HG03139 (cell line): ENCODE results near the gene BAG3.
"Not testable (repeated sequence)": the region's sequence is repeated elsewhere in the genome, so short reads cannot be mapped to it uniquely, and the experiment has no call there.

Experiments
- ATAC-seq: cut with Tn5 transposase; IDR thresholded peaks from one replicate; pipeline ENCODE4 v1.9.1; 2021; ENCODE audit not compliant: unreplicated experiment

The BAG3 gene

GRCh38 chr10:119689016-119689580 is 37.9 kb downstream of the BAG3 start:
- ATAC-seq = no peak

DNA sequence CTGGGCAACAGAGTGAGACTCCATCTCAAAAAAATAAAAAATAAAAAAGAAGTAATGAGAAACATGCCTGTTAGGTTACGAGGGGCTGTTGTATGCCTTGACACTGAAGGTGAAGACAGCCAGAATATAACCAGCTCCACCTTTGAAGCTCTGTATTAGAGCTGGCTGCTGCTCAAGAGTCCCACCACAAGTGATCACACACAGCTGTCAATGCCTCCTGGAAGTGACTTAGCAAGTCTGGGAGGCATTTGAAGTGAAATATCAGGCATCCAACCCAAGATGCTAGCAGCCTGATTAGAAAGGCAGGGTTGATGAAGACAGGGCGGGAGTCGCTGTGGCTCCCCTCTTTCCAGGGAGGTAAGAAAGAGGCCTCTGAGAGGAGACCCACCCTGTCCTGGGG is 40.5 kb downstream of the BAG3 start:
- ATAC-seq = no peak

DNA sequence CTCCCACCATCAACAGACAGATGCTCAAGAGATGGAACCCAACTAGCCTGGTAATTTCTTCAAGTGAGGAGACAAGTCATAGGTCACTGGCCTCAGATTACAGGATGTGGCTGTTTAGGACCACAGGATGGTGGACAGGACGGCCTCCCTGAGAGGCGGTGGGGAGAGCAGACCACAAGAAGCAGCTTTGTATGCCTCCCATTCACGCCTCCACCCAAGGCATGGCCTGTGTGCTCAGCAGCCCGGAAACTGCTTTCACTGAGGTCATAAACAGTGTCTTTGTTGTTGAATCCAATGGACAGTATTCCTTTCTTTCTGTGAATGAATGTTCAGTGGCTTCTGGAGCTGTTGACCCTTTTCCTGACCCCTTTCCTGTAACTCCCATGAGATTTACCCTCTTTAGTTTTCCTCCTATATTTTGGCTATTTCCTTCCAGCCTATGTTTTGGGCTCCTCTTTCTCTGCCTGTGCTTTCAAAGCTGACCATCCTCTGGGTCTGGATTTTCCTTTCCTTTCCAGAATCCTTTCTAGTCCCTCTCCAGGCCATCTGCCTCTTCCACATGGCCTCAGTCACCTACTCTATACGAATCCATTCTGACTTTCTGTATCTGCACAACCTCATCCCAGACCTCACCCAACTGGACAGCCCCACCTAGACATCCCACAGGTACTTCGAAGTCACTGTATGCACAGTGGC is 42.2 kb downstream of the BAG3 start:
- ATAC-seq = no peak

DNA sequence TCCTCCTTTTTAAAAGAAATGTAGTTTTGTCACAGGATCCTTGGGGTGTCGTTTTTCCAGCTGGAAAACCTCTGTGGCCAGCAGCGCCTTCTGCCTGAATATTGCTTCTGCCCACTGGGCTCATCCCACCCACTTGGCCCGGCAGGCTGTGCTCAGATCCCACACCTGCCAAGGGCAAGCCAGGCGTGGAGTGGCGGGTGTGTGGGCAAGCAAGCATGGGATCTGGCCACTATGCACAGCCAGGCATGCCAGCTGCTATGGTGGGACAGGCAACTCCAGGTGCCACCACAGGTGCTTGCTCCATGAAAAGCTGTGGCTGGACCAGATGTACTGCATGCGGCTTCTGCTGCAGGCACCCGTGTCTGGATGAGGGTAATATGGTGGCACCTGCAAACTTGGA is 43.4 kb downstream of the BAG3 start:
- ATAC-seq = no peak

DNA sequence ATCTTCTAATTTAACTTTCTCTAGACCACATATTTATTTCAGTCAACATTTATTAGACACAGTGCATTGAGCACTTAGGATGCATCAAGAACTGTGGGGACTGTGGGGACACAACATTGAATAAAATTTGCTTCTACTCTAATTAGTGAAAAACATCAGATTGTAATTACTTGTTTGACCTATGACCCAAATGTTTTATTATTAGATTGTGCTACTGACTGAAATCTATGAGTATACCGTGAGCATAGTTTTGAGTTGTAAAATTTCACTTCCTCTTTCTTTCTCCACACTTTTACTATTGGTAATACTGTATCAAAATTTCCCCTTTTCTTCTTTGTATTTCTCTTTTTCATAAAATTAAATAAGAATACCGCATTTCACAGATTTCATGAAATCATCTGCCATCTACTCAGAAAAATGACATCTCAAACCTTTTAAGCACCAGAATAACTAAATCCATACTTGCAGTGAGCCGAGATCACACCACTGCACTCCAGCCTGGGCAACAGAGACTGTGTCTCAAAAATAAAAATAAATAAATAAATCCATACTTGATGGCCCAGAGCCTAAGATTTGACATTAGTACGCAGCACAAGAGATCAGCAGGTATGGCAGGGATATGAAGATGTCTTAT is 49.3 kb downstream of the BAG3 start:
- no peak for ATAC-seq

DNA sequence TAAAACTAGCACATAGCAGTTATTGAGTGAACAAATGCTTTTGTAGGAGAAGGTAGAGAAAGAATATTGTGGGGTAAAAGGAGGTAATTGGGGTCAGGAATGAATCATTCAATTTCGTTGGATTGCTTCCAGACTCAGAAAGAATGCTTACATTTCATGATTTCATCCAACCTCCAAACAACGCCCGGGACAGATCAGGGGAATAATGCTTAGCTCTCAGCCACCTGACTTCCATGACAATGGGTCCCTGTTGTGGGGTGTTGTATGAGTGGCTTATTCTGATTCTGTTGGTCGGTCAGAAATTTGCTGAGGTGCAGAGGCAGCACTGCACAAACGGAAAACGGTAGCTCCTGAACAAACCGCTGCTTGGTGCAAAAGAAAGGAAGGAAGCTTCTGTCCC is 50.7 kb downstream of the BAG3 start:
- no peak for ATAC-seq

DNA sequence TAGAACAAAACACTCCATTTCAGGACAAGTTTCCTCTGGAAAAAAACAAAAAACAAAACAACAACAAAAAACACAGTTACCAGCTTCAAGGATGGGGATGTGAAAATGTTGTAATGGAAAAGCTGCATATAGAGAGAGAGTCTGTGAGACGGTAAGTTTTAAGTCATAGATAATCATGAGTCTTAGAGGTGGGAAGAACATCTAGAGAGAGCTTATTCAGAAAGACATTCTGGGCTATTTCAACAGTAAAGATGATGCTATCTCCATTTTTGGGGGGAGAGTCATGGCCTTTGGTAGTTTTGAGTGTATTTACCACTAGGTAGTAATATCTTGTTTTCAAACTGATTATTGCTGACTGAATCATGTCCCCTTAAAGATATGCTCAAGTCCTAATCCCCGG is 51.4 kb downstream of the BAG3 start:
- no peak for ATAC-seq

- ATAC-seq = no peak
These were observed 52.8 kb downstream of the BAG3 start for GRCh38 chr10:119703903-119704508.

- ATAC-seq = peak; percentile 43
These were observed 54.3 kb downstream of the BAG3 start for GRCh38 chr10:119705434-119705831.

DNA sequence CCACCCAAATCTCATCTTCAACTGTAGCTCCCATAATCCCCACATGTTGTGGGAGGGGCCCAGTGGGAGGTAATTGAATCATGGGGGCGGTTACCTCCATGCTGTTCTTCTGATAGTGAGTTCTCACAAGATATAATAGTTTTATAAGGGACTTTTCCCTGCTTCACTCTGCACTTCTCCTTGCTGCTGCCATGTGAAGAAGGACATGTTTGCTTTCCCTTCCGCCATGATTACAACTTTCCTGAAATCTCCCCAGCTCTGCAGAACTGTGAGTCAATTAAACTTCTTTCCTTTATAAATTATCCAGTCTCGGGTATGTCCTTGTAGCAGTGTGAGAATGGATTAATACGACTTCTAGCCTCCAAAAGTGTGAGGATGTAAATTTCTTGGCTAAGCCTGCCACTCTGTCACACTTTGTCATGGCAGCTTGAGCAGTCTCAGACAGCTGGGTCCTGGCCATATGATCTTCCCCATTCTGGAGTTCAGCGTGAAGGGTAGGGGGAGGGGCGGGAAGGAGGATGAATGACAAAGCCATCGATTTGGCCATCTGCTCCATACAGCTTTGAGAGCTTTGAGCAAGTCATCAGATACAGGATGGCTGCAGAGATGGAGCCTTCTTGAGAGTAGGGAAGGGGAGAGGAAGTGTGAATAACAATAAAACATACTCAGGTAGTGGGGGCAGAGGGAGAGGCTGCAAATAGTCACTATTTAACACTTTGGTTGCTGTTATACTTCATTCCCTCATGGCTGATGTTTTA is 55.5 kb downstream of the BAG3 start:
- no peak for ATAC-seq

GRCh38 chr10:119707331-119707730 is 56.2 kb downstream of the BAG3 start:
- not testable (repeated sequence) for ATAC-seq

DNA sequence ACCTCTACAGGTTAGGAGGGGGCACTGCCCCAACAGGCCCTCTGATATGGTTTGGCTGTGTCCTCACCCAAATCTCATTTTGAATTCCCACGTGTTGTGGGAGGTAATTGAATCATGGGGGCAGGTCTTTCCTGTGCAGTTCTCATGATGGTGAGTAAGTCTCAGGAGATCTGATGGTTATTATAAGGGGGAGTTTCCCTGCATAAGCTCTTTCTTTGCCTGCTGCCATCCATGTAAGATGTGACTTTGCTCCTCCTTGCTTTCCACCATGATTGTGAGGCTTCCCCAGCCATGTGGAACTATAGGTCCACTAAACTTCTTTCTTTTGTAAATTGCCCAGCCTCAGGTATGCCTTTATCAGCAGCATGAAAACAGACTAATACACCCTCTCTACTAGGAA is 59.8 kb downstream of the BAG3 start:
- not testable (repeated sequence) for ATAC-seq

DNA sequence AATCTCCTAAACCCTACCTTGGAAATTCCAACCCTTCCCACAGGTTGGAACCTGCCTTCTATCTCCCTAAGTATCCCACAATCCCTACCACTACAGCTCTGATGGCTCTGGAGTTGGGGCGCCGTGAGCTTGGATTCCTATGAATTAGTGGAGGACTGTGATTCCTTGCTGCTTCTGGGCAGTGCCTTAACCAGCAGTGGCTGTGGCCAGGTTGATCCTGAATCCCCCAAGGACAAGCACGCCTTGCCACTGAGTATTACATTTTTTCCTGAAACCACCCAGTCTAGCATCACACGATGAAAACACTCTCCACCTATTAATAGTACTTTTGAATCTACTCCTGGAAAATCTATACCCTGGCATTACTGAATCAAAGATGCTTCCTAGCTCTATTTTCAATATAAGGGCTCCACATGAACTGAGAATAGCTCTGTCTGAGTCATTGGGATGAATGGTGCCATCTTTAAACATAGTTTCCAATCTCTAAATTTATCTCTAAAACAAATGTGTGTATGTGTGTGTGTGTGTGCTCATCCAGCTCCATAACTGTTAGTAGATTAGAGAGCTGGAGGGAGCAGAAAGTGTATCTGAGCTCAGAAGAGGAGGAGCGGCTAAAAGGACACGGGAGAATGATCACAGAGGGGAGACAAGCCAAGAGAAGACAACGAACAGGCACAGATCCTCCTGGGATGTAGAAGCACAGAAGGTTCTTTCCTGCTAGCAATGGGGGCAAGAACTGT is 62.7 kb downstream of the BAG3 start:
- ATAC-seq = no peak

DNA sequence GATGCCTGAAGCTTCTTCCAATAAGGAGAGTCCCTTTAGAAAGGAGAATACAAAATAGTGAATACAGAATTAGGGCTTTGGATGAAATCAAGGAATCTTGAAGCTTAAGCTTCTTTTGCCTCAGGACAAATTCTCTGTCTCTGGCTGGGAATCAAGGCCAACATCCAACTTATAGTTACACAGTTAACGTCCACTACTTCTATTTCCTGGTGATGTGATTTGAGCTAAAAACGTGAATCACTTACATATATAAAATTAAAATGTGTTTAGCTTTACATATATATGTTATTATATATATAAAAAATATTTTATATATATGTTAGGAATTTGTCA is 63.3 kb downstream of the BAG3 start:
- ATAC-seq = no peak

- no peak for ATAC-seq
These were observed 64.7 kb downstream of the BAG3 start for GRCh38 chr10:119715628-119716505.

DNA sequence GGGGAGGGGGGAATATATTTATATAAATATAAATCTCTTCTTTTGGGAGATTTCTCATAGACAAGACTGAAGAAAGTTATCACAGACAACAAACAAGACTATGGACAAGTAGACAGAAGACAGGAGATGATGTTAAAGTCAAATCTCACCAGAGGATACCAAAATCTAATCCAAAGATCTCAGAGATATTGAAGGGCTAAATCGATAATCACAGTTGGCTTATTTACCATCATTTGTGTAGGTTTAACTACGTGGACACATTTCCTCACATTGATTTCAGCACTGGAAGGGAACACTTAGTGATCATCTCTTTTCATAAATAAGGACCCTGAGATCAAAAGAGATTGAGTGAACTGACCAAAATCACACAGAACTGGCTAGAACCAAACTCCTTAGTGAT is 72.0 kb downstream of the BAG3 start:
- no peak for ATAC-seq

- ATAC-seq = no peak
These were observed 72.4 kb downstream of the BAG3 start for GRCh38 chr10:119723624-119724023.

DNA sequence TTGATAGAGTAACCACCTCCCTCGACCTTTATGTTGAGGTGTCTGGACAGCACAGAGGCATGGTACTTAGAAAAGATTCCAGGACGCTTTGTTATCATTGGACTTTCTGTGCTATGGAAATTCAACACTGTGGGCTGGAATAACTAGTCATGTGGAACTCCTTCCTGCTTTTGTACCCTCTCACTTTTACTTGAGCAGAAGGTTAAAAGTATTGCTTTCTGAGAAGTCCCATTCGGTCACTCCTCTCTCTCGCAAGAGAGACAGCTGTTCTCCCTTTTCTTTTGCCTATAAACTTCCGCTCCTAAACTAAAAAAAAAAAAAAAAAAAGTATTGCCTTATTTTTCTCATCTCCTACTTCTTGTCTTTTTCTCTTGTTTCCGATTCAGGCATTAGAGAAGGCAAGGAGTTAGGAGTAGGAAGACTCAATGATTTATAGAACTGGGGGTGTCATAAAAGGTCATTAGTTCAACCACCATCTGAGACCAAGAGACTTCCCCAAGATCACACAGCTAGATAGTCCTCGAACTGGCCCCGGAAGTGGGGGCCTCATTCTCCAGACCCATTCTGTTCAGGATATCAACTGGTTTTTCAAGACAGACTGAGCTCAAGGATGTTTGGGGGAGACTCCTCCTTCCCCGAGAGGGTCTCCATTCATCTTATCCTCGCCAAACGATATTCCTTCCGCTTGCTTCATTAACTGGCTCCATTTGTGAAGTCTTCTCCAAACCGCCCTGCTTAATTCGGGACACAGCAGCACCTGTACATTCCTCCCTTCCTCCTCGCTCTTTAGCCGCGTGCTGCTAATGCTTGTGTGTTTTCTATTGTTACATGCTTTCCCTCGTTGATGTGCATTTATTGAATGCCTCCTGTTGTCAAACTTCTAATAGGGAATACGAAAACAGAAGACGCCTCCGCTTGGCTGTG is 73.7 kb downstream of the BAG3 start:
- peak; percentile 4 for ATAC-seq

DNA sequence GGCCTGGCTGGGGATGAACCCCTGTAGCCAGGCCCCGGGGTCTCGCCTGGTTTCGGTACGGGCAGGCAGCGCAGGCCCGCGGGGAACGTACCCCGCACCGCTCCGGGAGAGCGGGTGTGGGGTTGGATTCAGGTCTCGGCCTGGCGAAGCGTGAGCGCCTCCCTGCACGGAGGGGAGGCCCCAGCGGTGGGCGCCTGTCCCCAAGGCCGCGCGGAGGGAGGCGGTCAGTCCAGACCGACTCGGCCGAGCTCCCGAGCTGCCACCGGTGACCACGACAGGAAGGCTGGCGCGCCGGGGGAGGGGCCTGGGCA is 74.3 kb downstream of the BAG3 start:
- ATAC-seq = no peak
